Transverse colon (tissue), 4 donors: Measurements from ENCODE around the gene ATP5MC3. TPM values are rescaled to one million over a fixed set of nuclear protein-coding genes. Genes with fewer than 3 reads are reported as not detected.
A peak's percentile ranks its signal among the peaks of the same experiment; 100 is the strongest.

Source experiments
- DNase-seq: peaks from one replicate; pipeline ENCODE4 v3.0.0-alpha.2; 2019
- H3K27ac ChIP-seq, 4 donors: fragments of 200-600 bp; sonication (generic); 2 replicates each; pipeline ENCODE4 v1.5.1; 2016 to 2018; ENCODE audit warnings: inconsistent platforms in 4 of 4
- H3K27me3 ChIP-seq: fragments of 200-600 bp; sonication (generic); 2 replicates; pipeline ENCODE4 v1.5.1; 2017; ENCODE audit warnings: inconsistent platforms
- H3K36me3 ChIP-seq, 4 donors: fragments of 200-600 bp; sonication (generic); 2 replicates each; pipeline ENCODE4 v1.5.1; 2017 to 2019; ENCODE audit warnings: inconsistent platforms in 4 of 4
- H3K4me1 ChIP-seq, 4 donors: fragments of 200-600 bp; sonication (generic); 2 replicates each; pipeline ENCODE4 v1.5.1; 2017 to 2020; ENCODE audit warnings: inconsistent platforms in 4 of 4
- H3K4me3 ChIP-seq, 4 donors: fragments of 200-600 bp; sonication (generic); 1 replicate in 1 of 4; 2 replicates in 3 of 4; pipeline versions ENCODE4 v1.5.1 to v1.6.1; 2017 to 2019; ENCODE audit warnings: inconsistent platforms in 4 of 4
- H3K9me3 ChIP-seq, 2 donors: fragments of 200-600 bp; sonication (generic); 2 replicates each; pipeline ENCODE4 v1.5.1; 2017 to 2019; ENCODE audit warnings: inconsistent platforms in 2 of 2
- CTCF ChIP-seq, 5 experiments: fragments of 200-600 bp in 3 of 5; fragments of 450-650 bp in 2 of 5; sonication (generic) in 3 of 5; IDR thresholded peaks; 1 replicate in 2 of 5; 2 replicates in 3 of 5; pipeline ENCODE4 v1.5.1; 2016 to 2017; ENCODE audit warnings: antibody characterized with exemption in 5 of 5, inconsistent platforms in 3 of 5, mild to moderate bottlenecking in 2 of 5, moderate library complexity in 1 of 5
- EP300 ChIP-seq: sonication (generic); formaldehyde crosslinking; IDR thresholded peaks from one replicate; pipeline ENCODE4 v1.6.1; 2017; ENCODE audit warnings: antibody characterized with exemption, low read depth
- POLR2A ChIP-seq: fragments of 450-650 bp; IDR thresholded peaks from one replicate; pipeline ENCODE4 v1.6.1; 2016; ENCODE audit warnings: antibody characterized with exemption, mild to moderate bottlenecking, moderate library complexity
- POLR2AphosphoS5 ChIP-seq, 3 donors: sonication (generic); formaldehyde crosslinking; IDR thresholded peaks; one replicate each; pipeline ENCODE4 v1.6.1; 2016; ENCODE audit warnings: antibody characterized with exemption in 3 of 3
- WGBS, 2 donors: methylation state at CpG; one replicate each; pipeline ENCODE4 v1.1.5; 2018; ENCODE audit warnings: low coverage in 1 of 2; 5-methylcytosine and 5-hydroxymethylcytosine counted together
- in situ Hi-C, 4 donors: fragments of 200-750 bp; cut with MboI; loops; one replicate each; pipeline versions ENCODE4 v1.15.0 to v1.15.1; 2017; ENCODE audit warnings: low sequenced_read_pairs in 3 of 4, low pct_ligation_motif_present in 1 of 4, low pct_unique_long_range_greater_than_20kb in 1 of 4
- intact Hi-C: fragments of 100-400 bp; cut with DNase I; formaldehyde crosslinking; loops from one replicate; pipeline ENCODE4 v1.15.1; 2023; ENCODE audit warnings: low total_unique reads
- total RNA-seq, 4 donors: library from RNA; depleted of rRNA; stranded (reverse); fragments of >200 nt; gene quantifications; one replicate each; pipeline ENCODE4 v1.1.0, GENCODE V29; 2016

The ATP5MC3 gene
- total RNA-seq, 4 donors from 2014 or later = 88.4 to 391 (median 181) TPM

- DNase-seq = no peak
- peak overlapping the region; percentile 90 to 93 (median 92) for H3K27ac ChIP-seq
- in situ Hi-C loops = no loop called here
- no peaks in the 10 kb centered on the region for H3K27me3 ChIP-seq
- H3K4me3 ChIP-seq = peak overlapping the region; percentile 53 to 84 (median 68)
- WGBS, 2 donors = 0% methylated on average over 7 to 11 of the region's 11 CpGs
- no peaks in the 10 kb centered on the region for H3K9me3 ChIP-seq
- no peak for TF ChIP-seq CTCF (IDR thresholded peaks at IDR 0.05)
- TF ChIP-seq POLR2AphosphoS5 (IDR thresholded peaks at IDR 0.05) = no peak
- TF ChIP-seq POLR2A = no peak
- no peak for TF ChIP-seq EP300
- peaks cover 5 to 26% (median 8%) of the 10 kb centered on the region in 4 donors for H3K4me1 ChIP-seq
- peaks cover 0 to 6% (median 0%) of the 10 kb centered on the region in 4 donors for H3K36me3 ChIP-seq
- intact Hi-C loops = loop anchor here (2.0 kb wide), 1 partner anchor 486 kb away; no protein-coding TSS in a partner anchor
Measured at GRCh38 chr2:175168564-175168945, 13.0 kb downstream of the ATP5MC3 start.

- in situ Hi-C loops = no loop called here
Measured at GRCh38 chr2:175167792-175168563, 13.5 kb downstream of the ATP5MC3 start, which contains the start of gene ATF2. ATF2 (minus strand) TSS chr2:175168203; CDS start chr2:175136443, 31,760 bp downstream.

GRCh38 chr2:175167076-175167791, 14.3 kb downstream of the ATP5MC3 start:
- Histone ChIP-seq H3K36me3 (no peaks in the 10 kb centered on the region), H3K27me3 (no peaks in the 10 kb centered on the region), H3K27ac (peak overlapping the region; percentile 90 to 93 (median 92)), H3K9me3 (no peaks in the 10 kb centered on the region), H3K4me3 (peak overlapping the region; percentile 62 to 84 (median 68)), H3K4me1 (peaks cover 5 to 26% (median 8%) of the 10 kb centered on the region in 4 donors)
- DNase-seq = peak; percentile 33
- in situ Hi-C loops (no loop called here), intact Hi-C loops (no loop called here)
- 0 to 1% methylated on average over 9 to 32 of the region's 32 CpGs for WGBS, 2 donors
- no peak for TF ChIP-seq EP300

More at GRCh38 chr2:175167792-175168563, 13.5 kb downstream of the ATP5MC3 start, which contains the start of gene ATF2:
- Histone ChIP-seq H3K9me3 (no peaks in the 10 kb centered on the region), H3K27me3 (no peaks in the 10 kb centered on the region), H3K36me3 (peaks cover 0 to under 1% (median 0%) of the 10 kb centered on the region in 4 donors), H3K4me1 (peaks cover 5 to 26% (median 8%) of the 10 kb centered on the region in 4 donors), H3K27ac (peak within 1 kb of the TSS; percentile 90 to 93 (median 92)), H3K4me3 (peak within 1 kb of the TSS; percentile 62 to 84 (median 68))
- intact Hi-C loops = loop anchor here (2.0 kb wide), 1 partner anchor 485 kb away; no protein-coding TSS in a partner anchor
- WGBS, 2 donors = 0% methylated on average over 10 to 56 of the region's 56 CpGs
- peak; percentile 98 for DNase-seq
- TF ChIP-seq POLR2AphosphoS5 (IDR thresholded peaks at IDR 0.05) = peak; percentile 57 to 74 (median 65)
- no peak for TF ChIP-seq EP300
- TF ChIP-seq CTCF (IDR thresholded peaks at IDR 0.05) = peak in 2 of 5 experiments; percentile 21 to 27
- TF ChIP-seq POLR2A = peak; percentile 76

GRCh38 chr2:175166216-175166824, 15.2 kb downstream of the ATP5MC3 start:
- intact Hi-C loops (no loop called here), in situ Hi-C loops (no loop called here)

More at GRCh38 chr2:175166216-175166824, 15.2 kb downstream of the ATP5MC3 start:
- Histone ChIP-seq H3K4me3 (peak overlapping the region in 2 of 4 donors; percentile 62 to 84), H3K27me3 (no peaks in the 10 kb centered on the region), H3K36me3 (no peaks in the 10 kb centered on the region), H3K9me3 (no peaks in the 10 kb centered on the region), H3K27ac (peak overlapping the region in 3 of 4 donors; percentile 90 to 93 (median 92)), H3K4me1 (peaks cover 5 to 26% (median 8%) of the 10 kb centered on the region in 4 donors)
- WGBS, 2 donors = 60 to 61% methylated on average over 9 of the region's 9 CpGs
- no peak for TF ChIP-seq CTCF (IDR thresholded peaks at IDR 0.05)
- TF ChIP-seq EP300 = no peak
- no peak for TF ChIP-seq POLR2AphosphoS5 (IDR thresholded peaks at IDR 0.05)
- no peak for TF ChIP-seq POLR2A
- DNase-seq = no peak
